ENCODE data around the gene FRY.

The FRY gene

DNA sequence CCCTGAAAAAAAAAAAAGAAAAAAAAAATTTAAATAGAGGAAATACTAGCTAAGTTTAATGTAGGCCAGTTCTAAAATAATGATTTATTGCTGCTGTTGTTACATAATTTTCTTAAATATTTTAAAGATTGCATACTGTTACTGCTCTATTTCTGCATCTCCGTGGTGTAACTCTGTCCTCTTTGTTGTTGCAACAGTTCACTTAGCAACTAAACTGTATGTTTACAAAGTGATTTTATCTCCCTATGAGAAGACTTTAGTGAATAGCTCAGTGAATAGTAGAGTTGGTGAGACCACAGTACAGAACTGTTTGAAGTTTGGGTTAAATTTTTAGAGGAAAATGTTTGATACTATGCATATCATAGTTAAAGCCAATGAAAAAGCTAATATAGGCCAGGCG is 303.1 kb downstream of the FRY start:
- TF ChIP-seq, protein P1, sequence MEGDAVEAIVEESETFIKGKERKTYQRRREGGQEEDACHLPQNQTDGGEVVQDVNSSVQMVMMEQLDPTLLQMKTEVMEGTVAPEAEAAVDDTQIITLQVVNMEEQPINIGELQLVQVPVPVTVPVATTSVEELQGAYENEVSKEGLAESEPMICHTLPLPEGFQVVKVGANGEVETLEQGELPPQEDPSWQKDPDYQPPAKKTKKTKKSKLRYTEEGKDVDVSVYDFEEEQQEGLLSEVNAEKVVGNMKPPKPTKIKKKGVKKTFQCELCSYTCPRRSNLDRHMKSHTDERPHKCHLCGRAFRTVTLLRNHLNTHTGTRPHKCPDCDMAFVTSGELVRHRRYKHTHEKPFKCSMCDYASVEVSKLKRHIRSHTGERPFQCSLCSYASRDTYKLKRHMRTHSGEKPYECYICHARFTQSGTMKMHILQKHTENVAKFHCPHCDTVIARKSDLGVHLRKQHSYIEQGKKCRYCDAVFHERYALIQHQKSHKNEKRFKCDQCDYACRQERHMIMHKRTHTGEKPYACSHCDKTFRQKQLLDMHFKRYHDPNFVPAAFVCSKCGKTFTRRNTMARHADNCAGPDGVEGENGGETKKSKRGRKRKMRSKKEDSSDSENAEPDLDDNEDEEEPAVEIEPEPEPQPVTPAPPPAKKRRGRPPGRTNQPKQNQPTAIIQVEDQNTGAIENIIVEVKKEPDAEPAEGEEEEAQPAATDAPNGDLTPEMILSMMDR (IDR thresholded peaks at IDR 0.05): no peak

DNA sequence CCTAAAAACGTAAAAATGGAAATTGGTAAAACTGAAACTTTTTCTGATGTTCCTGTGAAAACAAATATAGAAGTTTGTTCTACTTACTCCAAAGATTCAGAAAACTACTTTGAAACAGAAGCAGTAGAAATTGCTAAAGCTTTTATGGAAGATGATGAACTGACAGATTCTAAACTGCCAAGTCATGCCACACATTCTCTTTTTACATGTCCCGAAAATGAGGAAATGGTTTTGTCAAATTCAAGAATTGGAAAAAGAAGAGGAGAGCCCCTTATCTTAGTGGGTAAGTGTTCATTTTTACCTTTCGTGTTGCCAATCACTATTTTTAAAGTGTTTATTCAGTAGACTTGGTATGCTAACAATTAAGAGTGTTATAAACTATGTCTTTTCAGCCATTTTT is 309.3 kb downstream of the FRY start:
- TF ChIP-seq, protein P1 (IDR thresholded peaks at IDR 0.05): no peak

DNA sequence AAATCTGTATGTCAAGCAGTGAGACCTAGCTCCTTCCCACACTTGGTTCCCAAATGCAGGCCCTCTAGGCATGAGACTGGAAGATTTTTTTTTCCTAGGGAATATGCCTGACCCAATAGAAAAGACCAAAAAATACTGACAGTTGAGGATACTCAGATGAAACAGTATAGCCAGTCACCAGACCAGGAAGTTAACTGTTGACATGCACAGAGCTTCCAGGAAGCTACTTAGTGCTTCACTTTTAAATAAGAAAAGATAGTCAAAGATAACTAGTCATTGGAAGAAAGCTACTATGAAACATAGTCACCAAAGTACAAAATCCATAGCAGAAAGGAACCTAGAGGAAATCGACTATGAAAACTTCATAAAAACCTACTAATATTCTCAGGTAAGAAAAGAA is 316.1 kb downstream of the FRY start:
- TF ChIP-seq, protein P1 (IDR thresholded peaks at IDR 0.05): no peak

Data from LNCAP (cell line).